NCI-H2107 (cell line): ENCODE results near the gene RNF5.
"Not testable (repeated sequence)": the region's sequence is repeated elsewhere in the genome, so short reads cannot be mapped to it uniquely, and the experiment has no call there.

Experiments used
- DNase-seq: peaks from one replicate; lab custom pipeline; 2025; lab: John Stamatoyannopoulos, UW

The RNF5 gene

GRCh38 chr6:32189742-32190053 lies 11.5 kb downstream of the RNF5 start:
- no peak for DNase-seq

GRCh38 chr6:32190054-32190851 lies 12.0 kb downstream of the RNF5 start, which contains the start of gene PBX2:
PBX2 (minus strand) TSS chr6:32190202; CDS start chr6:32189915, 287 bp downstream.
- peak; percentile 27 for DNase-seq

- no peak for DNase-seq
These were observed 12.9 kb downstream of the RNF5 start for GRCh38 chr6:32190911-32191677.

- DNase-seq: no peak
These were observed 13.7 kb downstream of the RNF5 start for GRCh38 chr6:32191696-32192607.

- DNase-seq: no peak
These were observed 14.4 kb downstream of the RNF5 start, which contains the start of gene GPSM3 for GRCh38 chr6:32192608-32193039. GPSM3 (minus strand) TSS chr6:32192643; CDS start chr6:32192513, 130 bp downstream.

DNA sequence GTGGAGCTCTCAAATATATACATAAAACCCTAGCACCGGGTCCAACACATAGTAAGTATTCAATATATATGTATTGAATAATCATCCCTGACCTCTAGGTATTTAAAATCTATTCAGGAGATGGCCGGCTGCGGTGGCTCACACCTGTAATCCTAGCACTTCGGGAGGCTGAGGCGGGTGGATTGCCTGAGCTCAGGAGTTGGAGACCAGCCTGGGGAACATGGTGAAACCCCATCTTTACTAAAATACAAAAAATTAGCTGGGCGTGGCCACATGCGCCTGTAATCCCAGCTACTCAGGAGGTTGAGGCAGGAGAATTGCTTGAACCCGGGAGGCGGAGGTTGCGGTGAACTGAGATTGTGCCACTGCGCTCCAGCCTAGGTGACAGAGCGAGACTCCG lies 14.9 kb downstream of the RNF5 start:
- not testable (repeated sequence) for DNase-seq

- no peak for DNase-seq
These were observed 16.2 kb downstream of the RNF5 start for GRCh38 chr6:32194388-32194787.

GRCh38 chr6:32194825-32195651 lies 16.8 kb downstream of the RNF5 start:
- DNase-seq: no peak

DNA sequence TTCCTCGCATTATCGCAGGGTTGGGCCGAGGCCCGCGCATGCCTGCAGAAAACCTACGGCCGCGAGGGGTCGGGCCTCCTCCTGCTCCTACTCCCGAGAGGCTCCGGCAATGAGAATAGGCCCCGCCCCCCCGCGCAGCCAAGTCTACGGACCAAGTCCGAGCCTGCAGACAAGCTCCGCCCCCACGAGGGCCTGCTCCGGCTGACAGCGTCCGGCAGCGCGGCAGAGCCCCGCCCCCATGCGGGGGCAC lies 17.4 kb downstream of the RNF5 start:
- DNase-seq: peak; percentile 89

DNA sequence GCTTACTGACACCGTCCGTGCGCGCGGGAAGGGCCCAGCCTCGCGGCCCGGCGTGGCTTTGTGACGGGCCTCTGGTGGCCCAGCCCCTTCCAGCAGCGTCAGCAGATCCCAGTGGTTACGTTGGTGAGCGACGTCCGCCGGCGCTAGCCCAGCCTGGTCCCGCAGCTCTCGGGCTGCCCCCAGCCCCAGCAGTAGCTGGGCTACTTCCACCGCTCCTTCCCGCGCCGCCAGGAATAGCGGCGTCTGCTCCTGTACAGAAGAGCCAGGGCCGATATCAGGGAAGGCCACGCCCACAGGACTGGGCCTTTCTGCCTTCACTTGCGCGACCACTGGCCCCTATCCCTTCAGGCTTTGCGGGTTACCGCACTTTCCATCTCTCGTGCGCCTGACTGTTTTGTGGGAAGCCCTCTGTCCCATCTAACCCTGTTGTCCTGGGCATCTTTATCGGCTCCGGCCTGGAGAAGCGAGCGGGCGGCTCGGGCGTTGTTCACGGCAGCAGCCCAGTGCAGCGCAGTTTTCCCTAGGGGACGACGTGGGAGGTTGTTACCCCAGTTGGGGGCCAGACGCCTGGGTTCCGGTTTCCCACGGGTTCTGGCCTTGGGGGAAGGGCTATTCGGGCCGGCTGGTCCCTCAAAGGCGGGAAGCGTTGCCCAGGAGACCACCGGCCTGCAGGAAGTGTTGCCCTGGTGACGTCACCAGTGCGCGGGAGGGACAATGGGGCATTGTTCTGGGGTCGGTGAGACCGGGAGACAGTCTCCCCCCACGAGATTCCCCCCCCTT lies 17.9 kb downstream of the RNF5 start:
- DNase-seq: peak; percentile 28

DNA sequence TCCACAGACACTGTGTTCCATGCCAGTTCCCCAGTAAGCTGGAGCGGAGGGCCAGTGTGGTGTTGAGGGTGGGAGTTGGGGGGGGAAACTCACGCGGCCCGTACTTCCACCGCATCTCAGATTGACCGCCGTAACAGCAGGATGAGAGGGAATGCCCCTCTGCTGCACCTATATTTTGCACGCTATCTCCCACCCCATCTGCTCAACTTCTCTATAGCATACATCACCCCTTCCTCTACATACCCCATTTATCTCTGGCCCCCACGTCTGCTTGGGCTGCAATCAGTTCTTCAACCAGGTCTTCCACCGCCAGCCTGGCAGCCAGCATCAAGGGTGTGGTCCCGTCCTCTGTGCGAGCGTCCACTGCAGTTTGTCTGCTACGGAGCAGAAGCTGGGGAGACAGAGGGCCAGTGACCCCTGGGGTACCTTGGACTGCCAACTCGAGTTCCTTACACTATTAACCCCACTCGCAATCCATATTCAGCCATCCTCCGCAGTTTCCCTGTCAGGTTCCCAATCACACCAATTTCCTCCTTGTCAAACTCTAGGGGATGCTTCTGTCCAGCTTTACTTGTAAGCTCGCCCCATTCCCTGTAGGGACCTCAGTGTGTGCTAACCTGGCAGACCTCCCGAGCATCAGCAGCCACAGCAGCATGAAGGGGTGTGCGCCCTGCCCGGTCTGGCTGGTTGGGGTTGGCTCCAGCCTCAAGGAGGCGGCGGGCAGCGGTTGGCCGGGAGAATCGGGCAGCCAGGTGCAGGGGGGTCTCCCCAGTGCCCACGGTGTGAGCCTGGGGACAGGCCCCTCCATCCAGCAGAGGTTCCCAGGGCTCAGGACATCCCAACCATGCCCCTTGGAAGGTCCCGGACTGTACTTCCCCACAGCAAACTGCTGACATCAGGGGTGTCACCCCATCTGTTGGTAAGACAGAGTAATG lies 18.7 kb downstream of the RNF5 start:
- DNase-seq: no peak

DNA sequence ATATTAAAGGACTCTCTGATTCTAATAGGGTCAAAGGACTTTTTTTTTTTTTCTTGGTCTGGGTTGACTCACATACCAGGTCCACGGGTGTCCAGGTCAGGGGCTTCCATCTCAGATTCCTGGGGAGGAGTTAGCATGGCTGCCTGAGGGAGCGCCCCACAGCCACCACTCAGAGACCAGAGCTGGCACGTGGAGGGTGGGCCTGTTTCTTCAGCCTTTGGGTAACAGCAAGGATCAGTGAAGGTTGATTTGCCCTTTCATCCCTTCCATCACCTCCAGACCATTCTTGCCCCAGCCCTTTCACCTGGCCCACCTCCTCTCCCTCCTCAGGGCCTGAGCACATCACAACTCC lies 20.1 kb downstream of the RNF5 start:
- DNase-seq: no peak

- DNase-seq: no peak
These were observed 20.7 kb downstream of the RNF5 start for GRCh38 chr6:32198866-32199265.

DNA sequence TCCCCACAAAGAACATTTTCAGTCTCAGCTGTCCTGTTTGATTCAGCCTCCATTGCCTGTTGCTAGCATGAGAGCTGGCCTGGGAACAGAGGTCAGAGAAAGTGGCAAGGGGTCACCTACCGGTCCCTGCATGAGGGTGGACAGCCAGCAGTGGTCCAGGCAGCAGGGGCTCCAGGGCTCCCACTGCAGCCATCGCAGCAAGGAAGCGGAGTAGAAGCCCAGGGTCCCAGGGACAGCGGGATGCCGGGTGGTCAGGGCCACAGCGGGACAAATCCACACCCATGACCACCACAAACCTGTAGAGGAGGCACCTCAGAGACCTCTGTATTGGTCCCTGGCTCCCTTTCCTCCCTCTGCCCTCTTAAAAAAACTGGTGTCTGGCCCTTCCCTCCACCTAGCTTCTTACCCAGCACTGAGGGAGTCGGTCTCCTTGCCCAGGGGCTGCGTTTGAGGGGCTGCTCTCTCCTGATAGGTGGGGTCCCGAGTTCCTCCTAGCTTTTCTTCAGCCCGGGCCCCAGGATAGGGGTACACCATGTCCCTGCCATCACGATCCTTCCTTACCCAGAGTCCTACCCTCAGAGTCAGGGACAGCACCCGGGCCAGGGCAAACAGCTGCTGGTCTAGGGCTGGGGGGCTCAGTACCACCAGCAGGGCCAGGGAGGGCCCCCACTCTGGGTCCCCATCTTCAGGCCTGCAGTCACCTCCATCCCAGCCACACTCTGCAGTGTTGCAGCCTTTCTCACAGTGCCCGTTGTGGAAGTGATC lies 22.7 kb downstream of the RNF5 start:
- no peak for DNase-seq

DNA sequence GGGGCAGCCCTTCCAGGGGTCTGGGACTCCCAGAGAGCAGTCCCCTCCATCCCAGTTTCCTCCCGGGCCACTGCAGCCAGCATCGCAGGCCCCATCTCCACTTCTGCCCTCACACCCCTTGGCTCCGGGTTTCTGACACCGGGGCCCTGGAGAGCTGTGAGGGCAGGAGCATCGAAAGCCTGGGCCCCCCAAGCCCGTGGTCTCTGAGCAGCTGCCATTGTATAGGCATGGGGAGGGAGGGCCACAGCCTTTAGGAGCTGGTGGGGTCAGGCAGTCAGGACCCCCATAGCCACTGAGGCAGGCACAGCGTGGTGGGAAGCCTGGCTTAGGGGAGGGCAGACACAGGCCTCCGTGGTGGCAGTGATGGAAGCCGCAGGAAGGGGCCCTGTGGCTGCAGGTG lies 24.0 kb downstream of the RNF5 start:
- no peak for DNase-seq

DNA sequence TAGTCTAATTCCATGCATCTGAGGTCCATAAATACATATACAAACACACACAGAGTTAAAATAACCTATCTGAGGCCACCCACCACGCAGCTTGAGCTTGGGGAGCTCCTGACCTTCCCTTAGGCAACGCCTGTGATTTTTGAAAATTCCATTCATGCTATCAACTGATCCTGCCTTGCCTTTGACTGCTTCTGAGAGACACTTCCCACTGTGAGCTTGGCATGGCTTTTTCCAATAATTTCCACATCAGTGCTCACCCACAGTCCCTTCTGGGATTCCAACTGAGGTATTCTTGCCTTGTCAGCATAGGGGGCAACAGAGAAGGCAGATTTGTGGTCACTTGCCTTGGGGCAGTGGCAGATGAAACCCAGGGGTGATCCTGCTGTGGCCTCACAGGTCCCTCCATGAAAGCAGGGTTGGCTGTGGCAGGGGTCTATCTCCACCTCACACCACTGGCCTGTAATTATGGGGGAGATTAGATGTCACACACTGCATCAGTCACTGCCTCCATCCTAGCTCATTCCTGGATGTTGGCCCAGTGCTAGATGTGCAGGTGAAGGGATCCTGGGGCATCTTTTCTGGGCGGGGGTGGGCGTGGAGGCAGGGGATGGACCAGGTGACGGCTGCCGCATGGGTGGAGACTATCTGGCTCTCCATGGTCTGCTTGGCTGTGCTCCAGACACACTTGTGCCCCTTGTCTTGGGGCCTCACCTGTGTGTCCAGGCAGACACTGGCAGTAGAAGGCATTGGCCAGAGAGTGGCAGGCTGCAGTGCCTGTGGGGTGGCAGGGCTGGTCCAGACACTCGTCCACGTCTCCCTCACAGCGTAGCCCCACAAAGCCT lies 25.4 kb downstream of the RNF5 start:
- no peak for DNase-seq

GRCh38 chr6:32204268-32204715 lies 26.1 kb downstream of the RNF5 start:
- no peak for DNase-seq

DNA sequence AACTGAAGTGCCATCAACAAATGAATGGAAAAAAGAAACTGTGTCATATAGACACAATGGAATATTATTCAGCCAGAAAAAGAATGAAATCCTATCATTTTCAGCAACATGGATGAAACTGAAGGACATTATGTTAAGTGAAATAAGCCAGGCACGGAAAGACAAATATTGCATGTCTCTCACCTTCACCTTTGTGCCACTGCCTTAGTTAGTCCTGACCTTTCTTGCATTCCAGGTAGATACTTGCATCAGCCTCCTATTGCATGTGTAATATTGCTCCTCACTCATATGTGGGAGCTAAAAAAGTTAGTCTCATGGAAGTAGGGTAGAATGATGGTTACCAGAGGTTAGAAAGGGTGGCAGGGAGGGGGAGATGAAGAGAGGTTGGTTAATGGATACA lies 30.8 kb downstream of the RNF5 start:
- DNase-seq: no peak
